ENCODE results near the gene CAMK1D. TPM values are rescaled to one million over a fixed set of nuclear protein-coding genes. Genes with fewer than 3 reads are reported as not detected.

Gene CAMK1D
- total and polyA plus RNA-seq, 2 experiments from 2014 or later: 4.6 to 7.2 TPM

DNA sequence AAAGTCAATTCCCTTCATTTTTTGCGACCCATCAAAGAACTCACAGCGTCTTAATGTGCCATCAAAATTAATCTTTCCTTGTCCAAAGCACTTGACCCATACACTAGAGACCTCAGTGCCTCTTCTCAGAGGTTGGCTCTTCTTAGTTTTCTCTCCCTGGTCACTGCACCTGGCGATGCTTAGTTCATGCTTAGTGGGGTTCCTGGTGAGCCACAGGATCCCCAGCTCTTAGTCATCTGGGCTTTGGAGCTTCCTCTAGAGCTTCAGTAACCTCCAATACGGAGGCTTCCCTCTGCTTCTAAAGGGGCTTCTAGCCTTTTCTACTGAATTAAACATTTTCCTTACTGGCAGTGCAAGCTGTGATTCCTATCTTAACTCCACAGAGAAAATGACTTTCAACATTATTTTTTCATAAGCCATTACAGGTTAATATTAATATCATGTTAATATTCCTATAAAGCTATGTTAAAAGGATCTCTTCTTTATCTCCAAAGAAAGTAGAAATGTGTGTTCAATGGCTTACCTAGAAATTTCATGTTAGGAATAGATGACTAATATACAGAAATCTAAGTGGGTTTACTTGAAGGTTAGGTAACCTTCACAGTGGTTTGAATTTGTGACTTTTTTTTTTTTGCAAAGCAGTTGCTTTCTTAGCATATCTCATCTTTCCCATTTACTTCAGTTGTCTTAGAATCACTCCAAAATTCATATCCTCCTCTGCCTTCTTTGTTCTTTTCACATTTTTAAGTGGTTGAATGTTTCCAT is 295.2 kb downstream of the CAMK1D start:
- H3K27ac Mint-ChIP-seq: no peak overlapping the region
- 0 out of 3 replicates have a peak, but pooled peaks cover 2% of the 10 kb centered on the region for H3K4me1 Mint-ChIP-seq
- no peak for DNase-seq (ENCODE audit: low spot score)
- Histone ChIP-seq H2AFZ (no peak overlapping the region), H3K4me3 (no peak overlapping the region), H3K79me2 (replicated peaks; ENCODE audit: insufficient read depth) (no peaks in the 10 kb centered on the region), H3F3A (replicated peaks; ENCODE audit: low read depth) (no peaks in the 10 kb centered on the region), H4K20me1 (replicated peaks; ENCODE audit: insufficient read depth) (no peaks in the 10 kb centered on the region), H3K4me2 (no peak overlapping the region), H3K27me3 (ENCODE audit: insufficient read depth) (no peaks in the 10 kb centered on the region), H3K36me3 (ENCODE audit: insufficient read depth) (no peaks in the 10 kb centered on the region), H3K4me1 (ENCODE audit: insufficient read depth) (no peaks in the 10 kb centered on the region), H3K27ac (ENCODE audit: low read depth) (no peak overlapping the region), H3K9me2 (ENCODE audit: insufficient read depth) (0 out of 2 replicates have a peak, but pooled peaks cover 3% of the 10 kb centered on the region)
- H3K9me3 Mint-ChIP-seq: no peaks in the 10 kb centered on the region
- no peaks in the 10 kb centered on the region for H3K36me3 Mint-ChIP-seq (ENCODE audit: low read depth)
- no peak for ATAC-seq
- no peak overlapping the region for H3K4me3 Mint-ChIP-seq
- no peaks in the 10 kb centered on the region for H3K27me3 Mint-ChIP-seq (ENCODE audit: insufficient read depth, low read depth, poor library complexity)
- no peak for TF ChIP-seq EZH2 (IDR thresholded peaks at IDR 0.05; ENCODE audit: low read depth, unreplicated experiment)
- no peak for TF ChIP-seq JUNB (IDR thresholded peaks at IDR 0.05; ENCODE audit: unreplicated experiment)
- no peak for TF ChIP-seq EZH2phosphoT487 (IDR thresholded peaks at IDR 0.05; ENCODE audit: unreplicated experiment)
- TF ChIP-seq CREB1 (CRISPR knock-in tag; IDR thresholded peaks at IDR 0.05; ENCODE audit: low read depth): no peak
- TF ChIP-seq STAT1 (IDR thresholded peaks at IDR 0.05; ENCODE audit: unreplicated experiment): no peak
- TF ChIP-seq ZNF331 (CRISPR knock-in tag; IDR thresholded peaks at IDR 0.05; ENCODE audit: low read depth): no peak
- no peak for TF ChIP-seq NANOG (IDR thresholded peaks at IDR 0.05; ENCODE audit: borderline replicate concordance)

DNA sequence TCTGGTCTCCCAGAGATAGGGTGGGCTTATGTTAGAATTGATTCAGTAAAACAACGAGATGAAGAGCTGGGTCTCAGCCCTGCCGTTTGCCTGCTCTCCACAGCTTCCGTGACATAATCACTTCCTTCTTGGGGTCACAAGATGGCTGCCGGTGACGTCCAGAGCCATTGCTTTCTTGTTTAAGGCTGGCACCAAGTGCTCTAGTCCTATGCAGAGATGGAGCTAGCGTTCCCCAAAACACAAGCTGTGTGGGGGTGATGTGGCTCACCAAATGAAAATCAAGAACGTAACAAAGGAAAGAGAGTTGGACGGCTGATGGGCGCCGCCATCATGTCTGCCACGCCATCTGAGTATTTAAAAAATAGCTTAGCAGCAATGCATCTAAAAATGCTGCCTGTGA is 296.1 kb downstream of the CAMK1D start:
- no peak for DNase-seq (ENCODE audit: low spot score)
- ATAC-seq: no peak
- TF ChIP-seq ZNF331 (CRISPR knock-in tag; IDR thresholded peaks at IDR 0.05; ENCODE audit: low read depth) (no peak), CREB1 (CRISPR knock-in tag; IDR thresholded peaks at IDR 0.05; ENCODE audit: low read depth) (no peak), NANOG (IDR thresholded peaks at IDR 0.05; ENCODE audit: borderline replicate concordance) (no peak), JUNB (IDR thresholded peaks at IDR 0.05; ENCODE audit: unreplicated experiment) (no peak), POLR2AphosphoS5 (IDR thresholded peaks at IDR 0.05; ENCODE audit: low read depth) (no peak), STAT1 (IDR thresholded peaks at IDR 0.05; ENCODE audit: unreplicated experiment) (no peak)
- TF ChIP-seq, protein P1, sequence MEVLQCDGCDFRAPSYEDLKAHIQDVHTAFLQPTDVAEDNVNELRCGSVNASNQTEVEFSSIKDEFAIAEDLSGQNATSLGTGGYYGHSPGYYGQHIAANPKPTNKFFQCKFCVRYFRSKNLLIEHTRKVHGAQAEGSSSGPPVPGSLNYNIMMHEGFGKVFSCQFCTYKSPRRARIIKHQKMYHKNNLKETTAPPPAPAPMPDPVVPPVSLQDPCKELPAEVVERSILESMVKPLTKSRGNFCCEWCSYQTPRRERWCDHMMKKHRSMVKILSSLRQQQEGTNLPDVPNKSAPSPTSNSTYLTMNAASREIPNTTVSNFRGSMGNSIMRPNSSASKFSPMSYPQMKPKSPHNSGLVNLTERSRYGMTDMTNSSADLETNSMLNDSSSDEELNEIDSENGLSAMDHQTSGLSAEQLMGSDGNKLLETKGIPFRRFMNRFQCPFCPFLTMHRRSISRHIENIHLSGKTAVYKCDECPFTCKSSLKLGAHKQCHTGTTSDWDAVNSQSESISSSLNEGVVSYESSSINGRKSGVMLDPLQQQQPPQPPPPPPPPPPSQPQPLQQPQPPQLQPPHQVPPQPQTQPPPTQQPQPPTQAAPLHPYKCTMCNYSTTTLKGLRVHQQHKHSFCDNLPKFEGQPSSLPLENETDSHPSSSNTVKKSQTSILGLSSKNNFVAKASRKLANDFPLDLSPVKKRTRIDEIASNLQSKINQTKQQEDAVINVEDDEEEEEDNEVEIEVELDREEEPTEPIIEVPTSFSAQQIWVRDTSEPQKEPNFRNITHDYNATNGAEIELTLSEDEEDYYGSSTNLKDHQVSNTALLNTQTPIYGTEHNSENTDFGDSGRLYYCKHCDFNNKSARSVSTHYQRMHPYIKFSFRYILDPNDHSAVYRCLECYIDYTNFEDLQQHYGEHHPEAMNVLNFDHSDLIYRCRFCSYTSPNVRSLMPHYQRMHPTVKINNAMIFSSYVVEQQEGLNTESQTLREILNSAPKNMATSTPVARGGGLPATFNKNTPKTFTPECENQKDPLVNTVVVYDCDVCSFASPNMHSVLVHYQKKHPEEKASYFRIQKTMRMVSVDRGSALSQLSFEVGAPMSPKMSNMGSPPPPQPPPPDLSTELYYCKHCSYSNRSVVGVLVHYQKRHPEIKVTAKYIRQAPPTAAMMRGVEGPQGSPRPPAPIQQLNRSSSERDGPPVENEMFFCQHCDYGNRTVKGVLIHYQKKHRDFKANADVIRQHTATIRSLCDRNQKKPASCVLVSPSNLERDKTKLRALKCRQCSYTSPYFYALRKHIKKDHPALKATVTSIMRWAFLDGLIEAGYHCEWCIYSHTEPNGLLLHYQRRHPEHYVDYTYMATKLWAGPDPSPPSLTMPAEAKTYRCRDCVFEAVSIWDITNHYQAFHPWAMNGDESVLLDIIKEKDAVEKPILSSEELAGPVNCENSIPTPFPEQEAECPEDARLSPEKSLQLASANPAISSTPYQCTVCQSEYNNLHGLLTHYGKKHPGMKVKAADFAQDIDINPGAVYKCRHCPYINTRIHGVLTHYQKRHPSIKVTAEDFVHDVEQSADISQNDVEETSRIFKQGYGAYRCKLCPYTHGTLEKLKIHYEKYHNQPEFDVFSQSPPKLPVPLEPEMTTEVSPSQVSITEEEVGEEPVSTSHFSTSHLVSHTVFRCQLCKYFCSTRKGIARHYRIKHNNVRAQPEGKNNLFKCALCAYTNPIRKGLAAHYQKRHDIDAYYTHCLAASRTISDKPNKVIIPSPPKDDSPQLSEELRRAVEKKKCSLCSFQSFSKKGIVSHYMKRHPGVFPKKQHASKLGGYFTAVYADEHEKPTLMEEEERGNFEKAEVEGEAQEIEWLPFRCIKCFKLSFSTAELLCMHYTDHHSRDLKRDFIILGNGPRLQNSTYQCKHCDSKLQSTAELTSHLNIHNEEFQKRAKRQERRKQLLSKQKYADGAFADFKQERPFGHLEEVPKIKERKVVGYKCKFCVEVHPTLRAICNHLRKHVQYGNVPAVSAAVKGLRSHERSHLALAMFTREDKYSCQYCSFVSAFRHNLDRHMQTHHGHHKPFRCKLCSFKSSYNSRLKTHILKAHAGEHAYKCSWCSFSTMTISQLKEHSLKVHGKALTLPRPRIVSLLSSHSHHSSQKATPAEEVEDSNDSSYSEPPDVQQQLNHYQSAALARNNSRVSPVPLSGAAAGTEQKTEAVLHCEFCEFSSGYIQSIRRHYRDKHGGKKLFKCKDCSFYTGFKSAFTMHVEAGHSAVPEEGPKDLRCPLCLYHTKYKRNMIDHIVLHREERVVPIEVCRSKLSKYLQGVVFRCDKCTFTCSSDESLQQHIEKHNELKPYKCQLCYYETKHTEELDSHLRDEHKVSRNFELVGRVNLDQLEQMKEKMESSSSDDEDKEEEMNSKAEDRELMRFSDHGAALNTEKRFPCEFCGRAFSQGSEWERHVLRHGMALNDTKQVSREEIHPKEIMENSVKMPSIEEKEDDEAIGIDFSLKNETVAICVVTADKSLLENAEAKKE (CRISPR knock-in tag; IDR thresholded peaks at IDR 0.05): no peak
- TF ChIP-seq, protein P2, sequence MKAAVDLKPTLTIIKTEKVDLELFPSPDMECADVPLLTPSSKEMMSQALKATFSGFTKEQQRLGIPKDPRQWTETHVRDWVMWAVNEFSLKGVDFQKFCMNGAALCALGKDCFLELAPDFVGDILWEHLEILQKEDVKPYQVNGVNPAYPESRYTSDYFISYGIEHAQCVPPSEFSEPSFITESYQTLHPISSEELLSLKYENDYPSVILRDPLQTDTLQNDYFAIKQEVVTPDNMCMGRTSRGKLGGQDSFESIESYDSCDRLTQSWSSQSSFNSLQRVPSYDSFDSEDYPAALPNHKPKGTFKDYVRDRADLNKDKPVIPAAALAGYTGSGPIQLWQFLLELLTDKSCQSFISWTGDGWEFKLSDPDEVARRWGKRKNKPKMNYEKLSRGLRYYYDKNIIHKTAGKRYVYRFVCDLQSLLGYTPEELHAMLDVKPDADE (IDR thresholded peaks at IDR 0.05): no peak
- no peak overlapping the region for H2AFZ ChIP-seq
- no peak overlapping the region for H3K27ac ChIP-seq (ENCODE audit: low read depth)
- no peaks in the 10 kb centered on the region for H3K27me3 Mint-ChIP-seq (ENCODE audit: insufficient read depth, low read depth, poor library complexity)
- no peak overlapping the region for H3K4me2 ChIP-seq
- 0 out of 2 replicates have a peak, but pooled peaks cover 3% of the 10 kb centered on the region for H3K9me2 ChIP-seq (ENCODE audit: insufficient read depth)
- H3K4me1 Mint-ChIP-seq: 0 out of 3 replicates have a peak, but pooled peaks cover 2% of the 10 kb centered on the region
- no peaks in the 10 kb centered on the region for H3F3A ChIP-seq (replicated peaks; ENCODE audit: low read depth)
- H3K4me3 ChIP-seq: no peak overlapping the region
- no peaks in the 10 kb centered on the region for H3K79me2 ChIP-seq (replicated peaks; ENCODE audit: insufficient read depth)
- no peaks in the 10 kb centered on the region for H3K36me3 Mint-ChIP-seq (ENCODE audit: low read depth)
- no peaks in the 10 kb centered on the region for H3K4me1 ChIP-seq (ENCODE audit: insufficient read depth)
- no peak overlapping the region for H3K27ac Mint-ChIP-seq
- H4K20me1 ChIP-seq (replicated peaks; ENCODE audit: insufficient read depth): no peaks in the 10 kb centered on the region
- no peak overlapping the region for H3K4me3 Mint-ChIP-seq
- no peaks in the 10 kb centered on the region for H3K27me3 ChIP-seq (ENCODE audit: insufficient read depth)
- no peaks in the 10 kb centered on the region for H3K9me3 Mint-ChIP-seq
- H3K36me3 ChIP-seq (ENCODE audit: insufficient read depth): no peaks in the 10 kb centered on the region
